GM12892 (cell line): ENCODE results near the gene VCAN.

ENCODE experiments used
- POLR2A ChIP-seq: IDR thresholded peaks from 2 replicates; pipeline ENCODE4 v1.6.1; 2011; ENCODE audit warnings: low read depth, low read length, control low read depth
- POLR2AphosphoS5 ChIP-seq: IDR thresholded peaks from 2 replicates; pipeline ENCODE4 v1.6.1; 2011; ENCODE audit warnings: low read depth, low read length, control low read depth
- TAF1 ChIP-seq: IDR thresholded peaks from 2 replicates; pipeline ENCODE4 v1.6.1; 2011; ENCODE audit warnings: low read depth, mild to moderate bottlenecking, control low read depth, low read length, borderline replicate concordance

DNA sequence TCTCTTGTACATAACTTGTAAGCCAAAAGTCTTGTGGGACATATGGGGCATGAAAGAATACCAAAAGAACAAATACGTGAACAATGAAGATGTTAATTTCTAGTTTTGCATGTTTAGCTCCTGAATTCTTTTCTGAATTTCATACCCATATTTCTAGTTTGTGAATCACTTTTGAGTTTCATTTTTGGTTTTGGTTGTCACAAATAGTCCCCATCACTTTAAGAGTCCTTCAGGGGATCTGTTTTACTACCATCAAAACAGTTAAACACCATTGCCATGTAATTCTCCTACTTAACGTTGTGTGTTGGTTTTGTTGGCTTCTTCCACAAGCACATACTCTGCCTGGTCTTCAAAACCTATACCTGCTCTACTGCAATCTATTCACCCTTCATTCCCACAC is 27.0 kb downstream of the VCAN start:
- TF ChIP-seq POLR2AphosphoS5 (no peak), POLR2A (no peak), TAF1 (no peak)
